BLaER1 (cell line): ENCODE measurements around the gene POLR1G.

Experiments
- H3K27ac ChIP-seq: shearing (Covaris generic); formaldehyde crosslinking; 2 replicates; pipeline ENCODE4 v1.8.1; 2022
- H3K27me3 ChIP-seq: shearing (Covaris generic); formaldehyde crosslinking; 2 replicates; pipeline ENCODE4 v1.8.1; 2022
- H3K36me3 ChIP-seq: shearing (Covaris generic); formaldehyde crosslinking; 2 replicates; pipeline ENCODE4 v1.8.1; 2022
- H3K4me1 ChIP-seq: shearing (Covaris generic); formaldehyde crosslinking; 2 replicates; pipeline ENCODE4 v1.8.1; 2022
- H3K4me2 ChIP-seq: shearing (Covaris generic); formaldehyde crosslinking; 2 replicates; pipeline ENCODE4 v1.8.1; 2022
- H3K4me3 ChIP-seq: shearing (Covaris generic); formaldehyde crosslinking; 2 replicates; pipeline ENCODE4 v1.8.1; 2022
- H3K9ac ChIP-seq: shearing (Covaris generic); formaldehyde crosslinking; 2 replicates; pipeline ENCODE4 v1.8.1; 2022
- H3K9me3 ChIP-seq: shearing (Covaris generic); formaldehyde crosslinking; 2 replicates; pipeline ENCODE4 v1.8.1; 2022
- H4K20me1 ChIP-seq: shearing (Covaris generic); formaldehyde crosslinking; 2 replicates; pipeline ENCODE4 v1.8.1; 2022
- Cebpa-rat ChIP-seq: shearing (Covaris generic); IDR thresholded peaks from 2 replicates; pipeline ENCODE4 v1.8.1; 2022

POLR1G gene

GRCh38 chr19:45451131-45451849 lies 44.8 kb downstream of the POLR1G start:
- no peaks in the 10 kb centered on the region for H3K9me3 ChIP-seq
- no peaks in the 10 kb centered on the region for H3K36me3 ChIP-seq
- H3K27me3 ChIP-seq: no peaks in the 10 kb centered on the region
- no peak for TF ChIP-seq Cebpa-rat
- H3K4me2 ChIP-seq: peak overlapping the region; percentile 98
- peak overlapping the region; percentile 56; the same call in 1 of the 2 replicates for H3K9ac ChIP-seq
- H4K20me1 ChIP-seq: no peaks in the 10 kb centered on the region
- no peak overlapping the region; the same call in 1 of the 2 replicates for H3K27ac ChIP-seq
- H3K4me3 ChIP-seq: peak overlapping the region; percentile 74
- peaks cover 76% of the 10 kb centered on the region for H3K4me1 ChIP-seq

GRCh38 chr19:45451850-45452387 lies 45.5 kb downstream of the POLR1G start:
- Histone ChIP-seq H3K4me2 (peak overlapping the region; percentile 98), H3K9ac (no peak overlapping the region), H3K4me3 (no peak overlapping the region), H3K9me3 (no peaks in the 10 kb centered on the region), H3K27ac (no peak overlapping the region), H4K20me1 (no peaks in the 10 kb centered on the region), H3K4me1 (peaks cover 82% of the 10 kb centered on the region), H3K27me3 (no peaks in the 10 kb centered on the region), H3K36me3 (no peaks in the 10 kb centered on the region)
- no peak for TF ChIP-seq Cebpa-rat

GRCh38 chr19:45455707-45456499 lies 49.5 kb downstream of the POLR1G start:
- Histone ChIP-seq H3K27me3 (no peaks in the 10 kb centered on the region), H3K9ac (peak overlapping the region; percentile 45; the same call in 1 of the 2 replicates), H3K9me3 (no peaks in the 10 kb centered on the region), H3K36me3 (no peaks in the 10 kb centered on the region), H4K20me1 (no peaks in the 10 kb centered on the region), H3K4me2 (peak overlapping the region; percentile 90), H3K4me1 (peaks cover 93% of the 10 kb centered on the region), H3K27ac (peak overlapping the region; percentile 72), H3K4me3 (peak overlapping the region; percentile 42)
- no peak for TF ChIP-seq Cebpa-rat

- H3K36me3 ChIP-seq: no peaks in the 10 kb centered on the region
- no peaks in the 10 kb centered on the region for H3K9me3 ChIP-seq
- peak overlapping the region; percentile 72; the same call in 1 of the 2 replicates for H3K27ac ChIP-seq
- H3K4me1 ChIP-seq: peaks cover 93% of the 10 kb centered on the region
- H3K4me2 ChIP-seq: peak overlapping the region; percentile 90
- no peaks in the 10 kb centered on the region for H3K27me3 ChIP-seq
- H3K9ac ChIP-seq: peak overlapping the region; percentile 45; the same call in 1 of the 2 replicates
- H3K4me3 ChIP-seq: peak overlapping the region; percentile 42; the same call in 1 of the 2 replicates
- TF ChIP-seq Cebpa-rat: no peak
- no peaks in the 10 kb centered on the region for H4K20me1 ChIP-seq
Observed at GRCh38 chr19:45456500-45456815, 50.0 kb downstream of the POLR1G start.

GRCh38 chr19:45457776-45458175 lies 51.3 kb downstream of the POLR1G start:
- peaks cover 93% of the 10 kb centered on the region for H3K4me1 ChIP-seq
- no peaks in the 10 kb centered on the region for H3K9me3 ChIP-seq
- H4K20me1 ChIP-seq: no peaks in the 10 kb centered on the region
- H3K27ac ChIP-seq: no peak overlapping the region
- H3K4me2 ChIP-seq: no peak overlapping the region
- H3K27me3 ChIP-seq: no peaks in the 10 kb centered on the region
- TF ChIP-seq Cebpa-rat: no peak
- no peaks in the 10 kb centered on the region for H3K36me3 ChIP-seq
- no peak overlapping the region for H3K9ac ChIP-seq
- no peak overlapping the region for H3K4me3 ChIP-seq
